ENCODE measurements around the gene IFNAR2.
A peak's percentile ranks its signal among the peaks of the same experiment; 100 is the strongest.

Gene IFNAR2

DNA sequence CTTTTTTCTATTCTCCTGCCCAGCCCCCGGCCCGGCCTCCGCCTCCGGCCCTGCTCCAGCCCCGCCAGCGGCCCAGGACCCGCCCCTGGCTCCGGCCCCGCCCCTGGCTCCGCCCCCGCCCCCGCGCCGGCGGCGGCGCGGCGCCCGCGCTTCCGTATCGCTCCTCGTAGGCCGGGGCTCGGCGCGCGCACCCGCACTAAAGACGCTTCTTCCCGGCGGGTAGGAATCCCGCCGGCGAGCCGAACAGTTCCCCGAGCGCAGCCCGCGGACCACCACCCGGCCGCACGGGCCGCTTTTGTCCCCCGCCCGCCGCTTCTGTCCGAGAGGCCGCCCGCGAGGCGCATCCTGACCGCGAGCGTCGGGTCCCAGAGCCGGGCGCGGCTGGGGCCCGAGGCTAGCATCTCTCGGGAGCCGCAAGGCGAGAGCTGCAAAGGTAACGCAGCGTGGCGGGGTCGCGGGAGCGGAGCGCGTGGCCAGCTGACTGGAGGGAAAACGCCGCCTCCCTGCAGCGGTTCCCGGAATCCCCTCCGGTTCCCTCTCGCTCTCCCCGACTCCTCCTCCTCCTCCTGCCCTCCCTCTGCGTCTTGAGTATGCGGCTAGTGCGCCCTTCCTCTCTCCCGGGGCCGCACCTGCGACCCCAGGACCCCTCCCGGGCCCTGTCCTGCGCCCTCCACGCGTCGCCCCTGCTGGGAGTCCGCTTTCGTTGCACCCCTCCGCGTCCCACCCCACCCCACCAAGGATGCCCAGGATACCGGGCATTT is at the start of gene IFNAR2:
TSS of gene IFNAR2 (plus strand) at position 155 of the 761 bp plus-strand sequence. CDS start 11,985 bp downstream, outside the sequence.
- peak; percentile 79 for DNase-seq

DNA sequence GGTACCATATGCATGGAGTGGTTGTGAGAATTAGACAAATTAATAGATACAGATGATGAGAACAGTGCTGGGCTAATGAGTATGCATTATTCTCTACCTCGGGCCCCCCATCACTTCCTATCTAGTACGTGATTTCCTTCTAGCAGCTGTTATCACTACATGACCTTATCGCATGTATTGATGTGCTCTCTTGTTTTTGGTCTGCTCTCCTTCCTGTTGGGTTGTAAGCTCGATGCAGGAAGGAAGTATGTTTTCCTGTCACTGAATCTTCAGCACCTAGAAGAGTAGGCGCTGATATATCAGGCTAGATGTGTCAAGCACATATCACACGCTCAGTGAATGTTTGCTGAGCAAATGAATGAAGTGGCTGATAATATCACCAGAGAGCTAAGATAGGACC is 43.9 kb upstream of the IFNAR2 start:
- no peak for DNase-seq

DNA sequence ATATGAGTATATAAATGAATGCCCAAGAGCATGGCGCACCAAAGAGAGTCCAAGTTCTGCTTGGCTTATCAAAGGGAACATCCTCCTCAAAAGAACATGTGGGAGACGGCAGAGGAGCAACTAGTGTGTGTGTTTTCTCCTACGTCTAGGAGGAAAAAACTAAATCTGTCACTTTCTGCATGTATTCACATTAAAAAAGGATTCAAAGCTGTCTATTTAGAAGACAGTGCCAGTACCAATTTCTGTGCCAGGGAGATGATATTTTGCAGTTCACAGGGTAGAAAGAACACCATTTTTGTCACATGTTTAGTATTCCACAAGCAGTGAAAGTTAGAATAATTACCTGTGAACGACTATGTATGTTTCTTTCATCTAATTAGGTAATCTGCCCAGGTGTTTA is 42.5 kb upstream of the IFNAR2 start:
- DNase-seq = no peak

DNA sequence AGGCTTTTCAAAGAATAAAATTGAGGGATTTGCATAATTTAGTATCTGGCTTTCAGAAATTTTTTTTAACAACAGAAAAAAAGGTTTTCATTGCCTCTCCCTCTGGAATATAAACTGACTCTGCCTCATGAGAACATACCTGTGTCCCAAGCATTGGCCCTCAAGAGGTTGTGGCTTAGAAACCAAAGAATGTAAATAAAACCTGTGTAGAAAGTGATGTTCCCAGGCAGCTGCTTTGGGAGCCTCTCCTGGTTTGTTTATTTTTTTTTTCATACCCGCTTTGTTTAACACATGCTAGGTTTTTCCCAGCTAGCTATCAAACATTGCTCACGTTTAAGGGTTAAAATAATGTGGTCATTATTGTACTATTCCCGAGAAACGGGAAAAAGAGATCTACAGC is 40.5 kb upstream of the IFNAR2 start:
- no peak for DNase-seq

DNA sequence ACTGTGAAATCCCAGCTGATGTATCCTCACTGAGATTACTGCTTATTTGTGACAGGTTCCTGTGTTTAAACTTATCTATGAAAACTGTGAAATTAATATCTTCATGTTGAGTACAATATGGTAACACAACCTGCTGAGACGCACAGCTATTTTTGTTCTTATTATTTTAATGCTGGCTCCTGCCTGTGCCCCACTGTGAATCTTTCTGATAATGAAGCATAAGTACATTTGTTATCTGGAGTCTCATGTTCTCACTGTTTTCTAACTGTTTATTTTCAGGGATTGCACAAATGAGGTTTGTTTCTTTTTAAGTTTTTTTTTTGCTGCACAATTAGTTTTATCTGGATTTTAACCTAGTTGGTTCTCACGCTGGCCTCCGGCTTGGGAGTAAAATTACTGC is 39.9 kb upstream of the IFNAR2 start:
- DNase-seq = no peak

DNA sequence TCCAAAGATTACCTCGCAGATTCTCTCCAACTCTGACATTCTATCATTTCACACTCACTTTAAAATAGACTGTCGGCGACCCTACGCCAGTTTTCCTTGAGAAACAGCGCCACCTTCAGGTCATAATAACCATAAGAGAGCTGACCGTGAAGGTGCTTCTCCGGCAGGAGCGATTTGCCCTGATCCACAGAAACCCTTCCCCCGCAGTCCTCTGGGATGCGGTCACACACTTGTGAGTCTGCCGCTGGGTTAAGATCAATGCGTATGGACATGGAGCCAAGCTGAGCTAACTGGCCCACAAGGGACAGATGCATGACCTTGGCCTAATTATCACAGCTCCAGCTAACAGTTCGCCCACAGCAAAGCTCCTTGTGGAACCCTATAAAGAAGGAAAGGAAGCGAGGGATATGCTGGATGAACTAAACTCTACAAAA is 32.8 kb upstream of the IFNAR2 start:
- DNase-seq = peak; percentile 67

DNA sequence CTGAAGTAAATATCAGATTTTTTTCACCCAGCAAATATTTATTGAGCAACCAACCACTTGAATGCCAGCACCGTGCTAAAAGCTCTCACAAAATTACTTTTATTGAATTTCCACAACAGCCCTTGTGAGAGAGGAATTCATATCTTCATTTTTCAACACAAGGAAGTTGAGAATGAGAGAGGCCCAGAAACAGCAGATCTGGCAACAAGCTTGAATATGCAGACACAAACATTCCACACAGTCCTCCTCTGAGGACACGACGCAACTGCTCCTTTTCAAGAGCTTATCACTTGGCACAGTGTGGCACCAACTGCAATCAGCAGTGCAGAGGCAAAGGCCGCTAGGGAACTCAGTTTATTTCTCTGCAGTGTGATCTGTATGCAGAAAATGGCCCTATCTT is 32.2 kb upstream of the IFNAR2 start:
- no peak for DNase-seq

DNA sequence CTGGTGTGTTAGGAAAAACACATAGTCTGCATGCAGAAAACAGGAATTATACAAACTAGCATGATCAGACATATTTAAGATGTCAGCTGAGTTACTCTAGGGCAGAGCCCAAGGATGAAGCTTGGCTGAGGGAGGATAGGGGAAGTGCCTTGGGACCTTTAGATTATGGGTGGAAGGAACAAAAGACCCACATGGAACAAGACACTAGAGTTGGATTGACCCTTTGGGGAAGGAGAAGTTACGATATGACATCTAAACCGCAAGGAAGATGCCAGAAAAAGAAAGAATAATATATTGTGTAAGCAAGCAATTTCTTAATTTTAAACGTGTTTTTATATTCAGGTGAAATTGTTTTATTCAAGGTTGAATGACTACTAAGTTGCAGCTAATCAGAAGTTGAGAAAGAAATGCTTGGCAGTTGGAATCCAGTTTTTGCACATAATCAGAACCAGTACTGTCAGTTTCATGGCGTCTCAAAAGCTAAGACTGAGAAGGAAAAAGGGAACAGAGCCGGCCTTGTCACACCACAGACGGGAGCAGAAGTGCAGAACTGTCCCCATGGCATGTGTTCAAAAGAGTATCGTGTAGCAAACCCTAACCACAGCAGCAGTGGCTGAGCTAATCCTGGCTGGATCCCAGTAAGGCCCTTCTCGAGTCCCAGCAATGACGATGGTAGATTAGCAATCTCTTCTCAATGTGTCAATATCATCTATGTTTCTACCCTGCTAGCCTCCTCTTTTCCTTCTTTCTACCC is 31.2 kb upstream of the IFNAR2 start:
- DNase-seq = no peak

DNA sequence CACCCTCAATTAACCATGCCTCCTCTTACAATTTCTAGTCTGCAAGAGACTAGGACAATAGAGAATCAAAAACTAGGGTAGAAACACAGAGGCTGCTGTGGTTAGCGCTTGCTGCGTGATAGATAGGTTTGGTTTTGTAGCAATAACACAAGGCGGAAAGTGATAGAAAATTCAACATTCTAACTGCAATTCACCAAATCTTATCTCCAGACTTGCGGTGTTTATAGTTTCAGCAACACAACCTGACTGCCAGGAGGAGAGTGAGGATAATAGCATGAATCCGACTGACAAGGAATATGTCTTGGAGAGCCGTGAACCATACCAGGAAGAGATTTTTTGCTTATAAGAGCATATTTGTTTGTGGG is 30.7 kb upstream of the IFNAR2 start:
- DNase-seq = no peak

DNA sequence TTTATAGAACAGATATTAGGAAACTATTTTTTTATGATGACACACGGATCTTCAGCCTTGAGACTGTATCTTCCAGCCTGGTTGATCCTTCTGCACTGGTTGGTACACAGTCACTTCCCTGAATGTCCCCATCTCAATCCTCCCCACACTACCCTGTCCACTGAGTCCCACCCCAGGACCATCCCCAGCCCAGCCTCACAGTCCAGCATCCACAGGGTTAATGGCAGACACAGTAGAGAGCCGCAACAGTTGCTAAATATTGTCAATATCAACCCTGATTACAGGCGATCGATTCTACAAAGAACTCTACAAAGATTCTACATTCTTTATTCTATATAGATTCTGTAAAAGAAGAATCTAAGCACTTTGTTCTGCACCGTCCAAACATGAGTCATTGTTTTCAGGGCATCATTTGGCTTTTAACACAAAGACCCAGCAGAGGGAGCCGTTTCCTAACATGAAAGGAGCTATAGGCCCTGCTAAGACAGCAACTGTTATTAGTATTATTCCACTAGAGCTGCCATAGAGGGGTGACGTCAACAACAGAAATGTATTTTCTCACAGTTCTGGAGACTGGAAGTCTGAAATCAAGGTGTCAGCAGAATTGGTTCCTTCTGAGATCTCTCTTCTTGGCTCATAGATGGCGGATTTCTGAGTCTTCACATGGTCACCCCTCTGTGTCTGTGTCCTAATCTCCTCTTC is 30.1 kb upstream of the IFNAR2 start:
- peak; percentile 82 for DNase-seq

DNA sequence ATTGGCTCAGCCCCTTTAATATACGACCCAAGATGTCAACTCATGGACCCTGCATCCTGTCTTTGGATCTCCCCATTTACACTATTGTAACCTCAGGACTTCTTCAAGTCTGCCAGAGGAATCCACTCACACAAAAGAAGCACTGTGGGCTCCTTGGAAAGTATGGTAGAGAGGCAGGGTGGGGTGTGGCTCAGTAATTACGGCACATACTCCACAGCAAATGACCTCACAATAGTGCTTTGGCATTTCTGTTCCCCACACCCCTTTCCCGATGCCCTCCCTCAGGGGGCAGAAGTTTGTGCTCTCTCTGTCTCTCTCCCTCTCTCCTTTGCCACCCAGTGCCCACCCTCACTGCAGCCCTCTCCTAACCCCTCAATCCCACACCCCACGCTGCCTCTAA is 27.8 kb upstream of the IFNAR2 start:
- no peak for DNase-seq

DNA sequence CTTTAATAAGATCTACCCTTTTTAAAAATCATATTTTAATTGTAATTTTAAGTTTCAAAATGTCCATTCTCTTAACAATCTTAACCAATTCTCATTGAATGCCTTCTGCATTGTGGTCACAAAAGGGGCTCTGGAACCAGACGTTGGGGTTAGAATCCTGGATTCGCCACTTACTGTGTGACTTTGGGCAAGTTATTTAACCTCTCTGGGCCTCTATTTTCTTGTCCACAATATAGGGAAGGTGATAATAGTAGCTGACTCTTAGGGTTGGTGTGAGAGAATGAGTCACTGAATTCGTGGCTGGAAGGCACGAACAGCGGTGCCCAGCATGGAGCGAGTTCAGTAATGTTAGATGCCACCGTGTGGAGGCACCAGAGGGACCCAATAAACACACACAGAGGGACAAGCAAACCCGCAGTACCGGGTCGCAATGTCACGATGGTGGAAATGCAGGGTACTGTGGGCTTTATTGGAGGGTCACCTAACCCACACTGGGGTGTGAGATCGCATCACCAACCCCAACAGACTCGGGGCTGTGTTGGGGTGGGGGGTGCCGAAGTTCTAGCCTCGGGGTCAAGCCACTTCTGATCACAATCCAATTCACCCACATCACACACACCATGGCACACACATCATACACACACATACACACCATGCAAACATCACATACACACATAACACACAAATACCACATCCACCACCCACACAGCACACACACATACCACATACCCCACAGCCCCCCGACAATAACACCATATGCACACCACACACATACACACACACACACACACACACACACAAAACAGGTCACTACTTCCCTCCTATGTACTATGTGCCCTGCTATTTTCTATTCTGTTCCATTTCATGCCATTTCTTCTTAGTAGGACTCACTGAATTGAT is 27.0 kb upstream of the IFNAR2 start:
- no peak for DNase-seq

DNA sequence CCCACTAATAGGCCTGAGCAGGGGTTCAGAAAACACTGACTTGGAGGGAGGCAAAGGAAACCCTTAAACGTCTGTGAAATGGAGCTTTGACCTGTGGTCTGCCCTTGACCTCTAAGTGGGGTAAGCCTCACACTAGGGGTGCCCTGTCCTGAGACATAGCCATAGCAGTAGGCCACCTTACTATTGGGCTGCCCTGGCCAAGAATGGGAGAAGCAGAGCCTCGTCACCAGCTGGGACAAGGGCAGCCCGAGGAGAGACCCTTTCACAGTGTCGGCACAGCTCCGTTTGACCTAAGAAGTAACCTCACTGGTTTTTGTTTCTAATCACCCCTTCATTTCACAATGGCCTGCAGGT is 26.4 kb upstream of the IFNAR2 start:
- no peak for DNase-seq

DNA sequence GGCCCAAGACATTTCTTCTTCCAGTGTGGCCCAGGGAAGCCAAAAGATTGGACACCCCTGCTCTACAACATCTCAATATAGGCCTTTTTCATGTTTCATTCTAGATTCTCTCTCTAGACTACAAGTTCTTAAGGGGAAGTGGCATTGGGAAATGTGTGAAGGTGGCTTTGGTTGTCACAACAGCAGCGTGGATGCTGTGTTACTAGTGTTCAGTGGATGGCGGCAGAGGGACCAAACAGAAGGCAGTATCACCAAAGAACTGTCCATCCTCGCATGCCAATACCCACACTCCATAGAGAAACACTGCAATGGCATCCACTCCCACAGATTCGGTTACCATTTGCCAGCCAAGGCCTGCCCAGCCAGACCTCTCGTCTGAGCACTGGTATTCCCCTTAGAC is 24.3 kb upstream of the IFNAR2 start:
- DNase-seq = no peak

DNA sequence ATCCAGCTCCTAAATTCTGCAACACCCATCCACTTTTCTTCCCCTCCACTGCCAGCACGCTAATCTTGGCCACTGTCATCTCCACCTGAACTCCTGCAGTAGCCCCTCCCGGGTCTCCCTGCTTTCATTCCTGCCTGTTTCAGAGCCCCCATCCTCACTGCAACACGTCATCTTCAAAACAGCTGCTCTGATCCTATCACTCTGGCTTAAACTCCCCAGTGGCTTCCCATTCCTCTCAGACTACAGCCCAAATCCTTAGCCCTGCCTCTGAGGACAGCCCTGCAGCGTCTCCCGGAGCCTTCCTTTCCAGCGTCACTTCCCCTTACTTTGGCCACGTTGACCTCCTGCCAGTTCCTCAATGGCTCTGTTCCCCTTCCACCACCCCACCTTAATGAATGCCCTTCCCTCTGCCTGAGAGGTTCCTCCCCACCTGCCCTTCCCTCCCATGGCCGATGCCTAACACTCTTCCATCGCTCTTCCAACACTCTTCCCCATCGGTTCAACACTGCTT is 22.9 kb upstream of the IFNAR2 start:
- no peak for DNase-seq

DNA sequence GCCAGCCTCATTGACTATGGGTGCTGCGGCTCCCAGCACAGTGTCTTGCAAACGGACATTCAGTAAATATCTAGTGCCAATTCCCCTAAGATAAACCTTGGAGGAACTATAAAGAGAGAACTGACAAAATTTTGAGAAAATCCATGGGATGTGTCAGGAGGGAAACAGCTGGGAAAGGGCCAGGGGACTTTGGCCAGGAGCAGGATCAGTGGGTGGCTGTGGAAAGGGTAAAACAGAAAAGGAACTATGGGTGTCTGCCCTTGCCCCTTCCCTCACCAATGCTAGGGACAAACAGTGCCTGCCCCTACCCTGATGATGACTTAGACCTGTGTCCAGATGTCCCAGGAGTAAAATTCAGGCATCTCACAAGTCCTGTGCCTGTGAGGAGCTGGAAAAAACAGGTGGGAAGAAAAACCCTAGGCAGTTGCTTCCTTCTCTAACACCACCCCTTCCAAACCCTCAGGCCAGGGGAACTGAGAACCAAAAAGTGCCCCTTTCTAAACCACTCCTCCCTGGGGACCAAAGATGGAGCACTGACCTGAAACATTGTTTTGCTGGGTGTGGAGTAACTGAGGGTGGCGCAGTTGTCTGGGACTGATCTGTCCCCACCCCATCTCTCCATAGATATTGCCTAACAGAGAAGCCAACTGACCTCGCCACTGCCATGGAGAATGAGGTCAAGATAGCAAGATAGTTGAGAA is 22.1 kb upstream of the IFNAR2 start:
- DNase-seq = no peak

DNA sequence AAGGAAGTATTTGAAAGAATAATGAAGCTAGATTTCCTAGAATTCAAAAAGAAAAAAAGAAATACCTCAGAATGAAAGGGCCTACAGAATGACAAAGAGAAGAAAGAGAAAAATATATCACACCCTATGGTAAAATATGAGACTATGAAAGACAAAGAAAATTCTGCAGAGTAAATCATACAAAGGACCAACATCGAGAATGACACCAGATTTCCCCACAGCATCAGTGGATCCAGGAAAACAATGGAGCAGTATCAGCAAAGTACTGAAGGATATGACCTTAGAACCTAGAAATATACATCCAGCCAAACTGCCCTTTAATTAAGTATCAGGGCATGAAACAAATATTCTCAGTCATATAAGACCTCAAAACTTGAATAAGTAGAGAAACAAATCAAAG is 21.2 kb upstream of the IFNAR2 start:
- no peak for DNase-seq

DNA sequence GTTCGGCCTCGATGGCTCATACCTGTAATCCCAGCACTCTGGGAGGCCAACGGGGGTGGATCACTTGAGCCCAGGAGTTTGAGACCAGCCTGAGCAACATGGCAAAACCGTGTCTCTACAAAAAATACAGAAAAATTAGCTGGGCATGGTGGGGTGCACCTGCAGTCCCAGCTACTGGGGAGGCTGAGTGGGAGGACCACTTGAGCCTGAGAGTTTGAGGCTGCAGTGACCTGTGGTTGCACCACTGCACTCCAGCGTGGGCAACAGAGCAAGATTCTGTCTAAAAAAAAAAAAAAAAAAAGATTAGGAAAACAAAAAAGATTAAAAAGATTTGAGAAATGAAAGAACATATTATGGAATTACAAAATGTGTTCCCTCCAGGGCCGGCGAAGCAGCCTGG is 18.4 kb upstream of the IFNAR2 start:
- no peak for DNase-seq

DNA sequence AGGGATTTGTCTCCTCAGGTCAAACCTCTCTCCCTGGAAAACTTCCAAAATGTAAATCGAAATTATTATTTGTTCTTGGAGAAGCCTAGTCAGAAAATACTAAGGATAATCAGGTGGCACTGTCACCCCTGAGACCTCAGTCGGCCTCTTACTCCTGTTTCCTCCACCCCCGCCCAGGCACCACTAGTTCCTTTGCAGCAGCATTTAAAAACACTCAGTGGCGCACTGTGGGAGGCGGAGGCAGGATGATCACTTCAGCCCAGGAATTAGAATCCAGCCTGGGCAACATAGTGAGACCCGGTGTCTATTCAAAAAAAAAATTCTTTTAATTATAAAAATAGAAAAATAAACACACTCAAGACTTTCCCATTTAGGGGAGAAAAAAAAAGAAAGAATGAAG is 18.0 kb upstream of the IFNAR2 start:
- DNase-seq = peak; percentile 42

DNA sequence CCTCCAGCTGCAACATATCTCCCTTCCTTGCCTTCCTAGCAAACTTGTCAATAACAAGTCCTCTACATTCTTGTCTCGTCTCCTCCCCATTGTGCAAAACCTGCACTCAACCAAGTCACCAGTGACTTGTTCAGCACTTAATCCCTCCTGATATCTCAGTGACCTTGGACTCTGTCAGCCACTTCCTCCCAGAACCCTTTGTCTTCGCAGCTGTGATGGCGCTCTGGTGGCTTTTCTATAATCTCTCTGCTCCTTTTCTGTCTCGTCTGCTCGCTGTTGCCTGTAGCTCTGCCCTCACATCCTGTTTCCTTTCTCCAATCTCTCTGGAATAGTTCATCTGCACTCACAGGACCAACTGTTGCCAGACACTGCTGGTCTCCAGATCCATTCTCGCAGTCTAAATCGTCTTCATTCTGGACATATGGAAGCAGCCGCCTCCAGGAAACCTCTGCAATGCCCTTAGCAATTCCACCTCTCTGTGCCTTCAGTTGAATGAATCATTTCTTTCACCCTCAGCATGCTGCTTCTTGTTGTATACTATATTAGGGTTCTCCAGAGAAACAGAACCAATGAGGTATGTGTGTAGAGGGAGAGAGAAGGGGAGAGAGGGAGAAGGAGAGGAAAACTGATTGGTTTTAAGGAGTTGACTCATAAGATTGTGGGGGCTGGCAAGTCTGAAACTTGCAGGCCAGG is 17.4 kb upstream of the IFNAR2 start:
- DNase-seq = no peak

DNA sequence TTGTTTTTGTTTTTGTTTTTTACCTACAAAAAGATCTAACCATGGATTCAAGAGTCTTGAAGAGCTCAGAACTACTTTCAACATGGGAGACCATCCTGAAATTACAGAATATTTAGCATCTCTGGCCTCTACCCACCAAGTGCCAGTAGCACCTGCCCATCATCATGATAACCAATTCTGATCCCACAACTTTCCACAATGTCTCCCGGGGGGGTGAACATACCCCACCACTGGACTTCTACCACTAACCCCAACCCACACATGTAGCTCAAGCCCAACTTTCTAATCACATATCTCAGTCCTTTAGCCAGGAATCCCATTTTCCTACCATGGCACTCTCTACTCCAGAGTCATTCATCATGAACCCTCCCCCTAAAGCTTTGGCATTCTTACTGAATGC is 15.7 kb upstream of the IFNAR2 start:
- DNase-seq = no peak

DNA sequence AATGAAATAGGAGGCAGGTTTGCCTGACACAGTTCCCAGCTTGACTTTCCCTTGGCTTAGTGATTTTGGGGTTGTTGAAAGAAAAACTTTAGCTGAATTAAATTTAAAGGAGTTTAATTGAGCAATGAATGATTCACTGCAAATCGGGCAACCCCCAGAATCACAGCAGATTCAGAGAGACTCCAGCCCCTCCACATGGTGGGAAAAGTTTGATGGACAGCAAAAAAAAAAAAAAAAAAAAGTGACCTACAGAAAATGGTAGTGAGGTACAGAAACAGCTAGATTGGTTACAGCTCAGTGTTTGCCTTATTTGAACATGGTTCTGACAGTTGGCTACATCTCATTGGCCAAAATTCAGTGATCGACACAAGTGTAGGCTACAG is 12.6 kb upstream of the IFNAR2 start:
- no peak for DNase-seq

All from stimulated activated CD4-positive, alpha-beta T cell treated with anti-CD3 and anti-CD28 coated beads, Interleukin-15, amount 100 ng/mL, for 24 hours (primary cell).